GM18861 (cell line): ENCODE measurements around the gene SPR.
A peak's percentile ranks its signal among the peaks of the same experiment; 100 is the strongest.
"Not testable (repeated sequence)": the region's sequence is repeated elsewhere in the genome, so short reads cannot be mapped to it uniquely, and the experiment has no call there.

Source experiments
- ATAC-seq: cut with Tn5 transposase; IDR thresholded peaks from one replicate; pipeline ENCODE4 v1.9.1; 2021; ENCODE audit not compliant: unreplicated experiment

Gene SPR

GRCh38 chr2:72888438-72889202, 1.4 kb downstream of the SPR start:
- no peak for ATAC-seq

GRCh38 chr2:72889991-72890390, 2.8 kb downstream of the SPR start:
- no peak for ATAC-seq

GRCh38 chr2:72891091-72891818, 4.0 kb downstream of the SPR start:
- no peak for ATAC-seq

GRCh38 chr2:72892506-72893173, 5.4 kb downstream of the SPR start:
- peak; percentile 53 for ATAC-seq

GRCh38 chr2:72893594-72894319, 6.5 kb downstream of the SPR start:
- peak; percentile 57 for ATAC-seq

- no peak for ATAC-seq
Observed at GRCh38 chr2:72894514-72894913, 7.3 kb downstream of the SPR start.

GRCh38 chr2:72895154-72895553, 7.9 kb downstream of the SPR start:
- no peak for ATAC-seq

- ATAC-seq, result no peak
Observed at GRCh38 chr2:72895759-72896281, 8.6 kb downstream of the SPR start.

GRCh38 chr2:72896446-72896845, 9.2 kb downstream of the SPR start:
- ATAC-seq, result no peak

GRCh38 chr2:72897785-72898584, 10.8 kb downstream of the SPR start:
- no peak for ATAC-seq

- no peak for ATAC-seq
Observed at GRCh38 chr2:72898585-72898906, 11.3 kb downstream of the SPR start.

GRCh38 chr2:72900191-72900825, 13.1 kb downstream of the SPR start:
- ATAC-seq, result no peak

GRCh38 chr2:72901426-72901825, 14.2 kb downstream of the SPR start:
- ATAC-seq, result no peak

GRCh38 chr2:72907369-72907768, 20.2 kb downstream of the SPR start:
- ATAC-seq, result not testable (repeated sequence)

- ATAC-seq, result no peak
Observed at GRCh38 chr2:72908741-72909140, 21.5 kb downstream of the SPR start.

- no peak for ATAC-seq
Observed at GRCh38 chr2:72911256-72911655, 24.0 kb downstream of the SPR start.

- no peak for ATAC-seq
Observed at GRCh38 chr2:72913486-72914205, 26.4 kb downstream of the SPR start.

- no peak for ATAC-seq
Observed at GRCh38 chr2:72914206-72914559, 27.0 kb downstream of the SPR start.

- no peak for ATAC-seq
Observed at GRCh38 chr2:72914589-72915319, 27.5 kb downstream of the SPR start.
